Stimulated activated CD8-positive, alpha-beta memory T cell treated with anti-CD3 and anti-CD28 coated beads, Interleukin-12 subunit alpha, Interleukin-12 subunit beta, amount 100 ng/mL, for 4 hours (primary cell): ENCODE results near the gene TOM1L1.

Experiments
- DNase-seq: peaks from one replicate; pipeline ENCODE4 v3.0.0-alpha.2; 2020; ENCODE audit warnings: low read depth

TOM1L1 gene

DNA sequence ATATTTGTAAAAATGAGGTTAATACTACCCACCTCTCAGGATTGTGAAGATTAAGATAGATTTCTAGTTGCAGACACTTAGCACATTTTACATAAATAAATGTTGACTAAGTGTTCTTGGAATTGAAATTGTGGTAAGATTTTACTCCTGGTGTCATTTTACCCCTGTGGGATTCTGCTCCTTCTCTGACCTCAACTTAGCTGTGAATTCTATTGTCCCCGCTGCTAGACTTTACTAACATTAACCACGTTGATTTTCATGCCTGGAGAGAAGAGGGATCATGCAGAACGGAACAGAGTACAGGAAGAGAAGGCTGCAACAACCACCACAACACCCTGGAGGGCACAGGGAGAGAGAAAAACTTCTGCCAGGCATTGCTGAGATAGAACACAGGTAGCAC is 2.1 kb upstream of the TOM1L1 start:
- DNase-seq = no peak

DNA sequence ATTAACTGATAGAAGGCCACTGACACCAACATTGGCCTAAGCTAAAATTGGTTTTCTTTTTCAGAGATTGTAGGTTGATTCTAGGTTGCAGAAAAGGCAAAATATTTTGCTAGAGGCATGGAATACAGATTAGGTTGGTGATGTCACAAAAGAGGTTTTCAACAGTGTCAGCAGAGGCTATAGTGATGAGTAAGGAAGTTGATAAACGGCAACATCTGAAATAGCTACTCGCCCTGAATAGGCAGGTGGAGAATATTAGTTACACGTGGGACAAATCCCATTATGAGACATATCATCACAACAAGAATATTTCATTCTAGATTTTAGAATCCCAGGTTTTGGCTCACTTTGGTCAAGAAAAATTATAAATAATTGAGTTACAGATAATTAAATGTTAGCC is 1.5 kb upstream of the TOM1L1 start:
- DNase-seq = no peak

DNA sequence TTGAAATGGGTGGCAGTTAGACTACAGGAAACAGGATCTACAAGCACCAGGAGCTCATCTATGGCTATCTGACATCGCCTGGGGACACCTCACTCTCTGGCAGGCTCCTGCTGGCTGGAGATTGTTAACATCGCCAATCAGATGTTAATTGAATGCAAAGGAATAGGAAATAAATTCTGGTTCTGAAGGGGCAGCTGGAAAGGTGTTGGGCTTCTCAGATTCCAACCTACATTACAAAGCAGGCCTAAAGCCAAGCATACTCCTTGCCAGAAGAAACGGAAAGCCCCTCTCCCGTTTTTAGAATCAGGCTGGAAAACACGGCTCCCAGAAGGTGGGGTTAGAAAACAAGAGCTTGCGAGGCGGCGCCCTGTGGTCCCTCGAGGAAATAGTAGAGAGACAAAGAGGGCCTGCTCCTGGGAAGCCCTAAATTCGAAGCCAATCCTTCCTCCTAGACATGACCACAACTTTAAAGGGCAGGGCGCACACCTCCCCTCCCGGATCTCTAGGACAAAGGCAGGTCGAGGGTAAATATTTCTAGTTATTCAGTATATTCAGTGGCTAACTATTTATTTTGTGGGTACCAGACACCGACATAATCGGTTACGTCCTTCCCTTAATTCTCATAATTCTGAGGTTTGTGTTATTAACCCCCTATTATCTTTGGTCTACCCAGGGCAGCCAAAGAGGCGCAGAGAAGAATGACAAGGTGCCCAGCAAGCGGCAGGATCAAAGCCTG is 763 bp upstream of the TOM1L1 start:
- no peak for DNase-seq

DNA sequence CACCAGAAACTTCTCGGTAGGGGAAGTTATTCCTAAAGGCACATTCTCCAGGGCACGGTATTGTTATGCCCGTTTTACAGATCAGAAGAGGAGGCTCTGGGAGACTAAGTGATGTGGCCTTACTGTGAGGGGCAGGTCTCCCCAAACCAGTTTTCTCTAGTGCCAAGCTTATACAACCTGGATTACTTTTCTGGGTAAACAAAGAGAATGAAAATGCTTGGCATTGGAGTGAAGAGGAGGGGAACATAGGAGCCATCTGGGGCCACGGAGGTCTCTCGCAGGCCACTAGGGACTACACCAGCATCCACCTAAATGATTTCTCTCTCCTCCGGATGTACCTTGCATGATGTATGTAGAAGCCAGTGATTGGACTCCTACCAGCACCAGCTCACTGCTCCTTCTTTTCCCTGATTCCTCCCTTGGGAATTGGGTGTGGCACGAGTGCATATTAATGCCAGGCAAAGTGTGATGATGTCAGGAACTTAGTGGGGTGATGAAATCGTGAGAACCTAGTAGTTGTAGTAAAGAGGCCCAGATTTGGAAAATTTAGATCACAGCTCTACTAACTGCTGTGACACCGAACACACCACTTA is 674 bp downstream of the TOM1L1 start:
- no peak for DNase-seq

DNA sequence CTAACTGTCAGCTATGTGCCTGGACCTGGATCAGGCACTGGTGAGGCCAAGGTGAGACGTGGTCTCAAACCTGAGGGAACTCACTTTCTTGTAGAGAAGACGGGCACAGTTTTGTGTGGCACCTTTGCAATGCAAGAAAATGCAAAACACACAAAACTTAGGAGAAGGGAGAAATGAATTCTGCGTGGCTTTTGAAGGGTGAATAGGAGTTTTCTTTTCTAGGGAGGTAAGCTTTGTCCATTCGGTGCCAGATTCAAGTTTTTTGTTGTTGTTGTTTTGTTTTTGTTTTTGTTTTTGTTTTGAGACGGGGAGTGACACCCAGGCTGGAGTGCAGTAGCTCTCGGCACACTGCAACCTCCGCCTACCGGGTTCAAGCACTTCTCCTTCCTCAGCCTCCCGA is 1.4 kb downstream of the TOM1L1 start:
- no peak for DNase-seq

DNA sequence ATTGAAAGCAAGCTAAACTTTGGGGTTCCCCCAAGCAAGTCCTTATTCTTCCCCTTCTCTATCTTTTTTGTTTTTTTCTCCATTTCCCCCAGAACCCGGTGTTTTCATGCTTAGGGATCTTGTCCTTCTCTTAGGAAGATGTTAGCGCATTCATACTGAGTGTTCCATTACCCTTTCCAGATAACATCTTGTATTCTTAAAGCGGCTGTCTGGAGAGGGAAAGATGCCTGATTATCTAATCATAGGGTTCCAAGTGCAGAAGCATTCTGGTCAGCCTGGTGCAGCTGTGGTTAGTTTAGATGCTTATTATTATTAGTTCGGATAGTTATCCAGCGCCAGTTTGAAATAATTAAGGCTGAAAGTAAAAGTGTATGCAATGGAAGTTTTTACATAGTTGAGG is 2.0 kb downstream of the TOM1L1 start:
- DNase-seq = no peak

DNA sequence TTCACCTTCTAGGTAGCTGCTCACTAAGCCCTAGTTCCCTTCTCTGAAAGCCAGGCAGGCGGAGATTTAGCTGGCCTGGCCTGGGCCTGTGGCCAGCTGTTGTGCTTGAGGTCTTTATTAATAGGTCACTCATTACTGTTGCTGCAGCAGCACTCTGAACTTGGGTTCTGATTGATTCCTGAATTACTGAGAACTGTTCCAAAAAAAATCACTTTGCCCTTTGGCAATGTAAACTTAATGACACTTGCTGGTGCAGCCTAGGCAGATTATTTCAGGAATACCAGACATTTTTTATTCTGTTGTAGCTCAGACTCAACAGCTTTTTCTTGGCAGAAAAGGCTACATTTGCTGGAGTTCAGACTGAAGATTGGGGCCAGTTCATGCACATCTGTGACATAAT is 2.7 kb downstream of the TOM1L1 start:
- no peak for DNase-seq

DNA sequence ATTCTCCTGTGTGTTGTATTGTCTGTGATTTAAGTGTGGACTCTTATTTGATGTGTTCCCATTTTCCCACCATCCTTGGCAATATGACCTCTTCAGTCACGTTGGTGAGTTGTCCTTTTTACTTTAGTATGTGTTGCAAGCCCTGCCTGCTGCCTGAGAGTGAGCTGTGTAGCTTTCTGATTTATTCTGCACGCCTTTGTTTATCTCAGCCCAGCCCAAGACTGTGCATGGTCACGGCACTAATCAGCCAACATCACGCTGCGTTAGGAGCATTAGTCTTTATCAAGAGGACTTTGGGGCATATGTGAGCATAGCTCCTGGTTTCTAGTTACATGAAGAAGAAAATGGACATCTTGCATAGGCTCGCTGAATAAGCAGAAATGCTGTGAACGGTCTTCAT is 6.0 kb downstream of the TOM1L1 start:
- no peak for DNase-seq

DNA sequence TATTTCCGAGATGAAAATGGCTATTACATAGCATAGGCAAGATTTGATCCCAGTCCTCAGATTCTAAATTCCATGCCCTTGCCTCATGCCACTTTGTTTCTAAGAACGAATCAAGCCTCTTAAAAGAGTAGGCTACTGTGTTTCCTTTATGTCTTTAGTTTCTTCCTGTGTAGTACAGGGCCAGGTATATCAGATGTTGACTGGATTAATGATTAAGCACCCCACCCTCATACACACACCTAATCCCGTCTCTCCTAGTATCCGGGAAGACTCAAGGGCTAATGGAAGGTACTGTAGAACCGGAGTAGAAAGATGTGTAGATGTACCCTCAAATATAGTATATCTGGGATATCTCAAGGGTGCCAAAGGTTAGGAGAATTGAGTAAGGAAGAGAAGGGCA is 6.7 kb downstream of the TOM1L1 start:
- no peak for DNase-seq

DNA sequence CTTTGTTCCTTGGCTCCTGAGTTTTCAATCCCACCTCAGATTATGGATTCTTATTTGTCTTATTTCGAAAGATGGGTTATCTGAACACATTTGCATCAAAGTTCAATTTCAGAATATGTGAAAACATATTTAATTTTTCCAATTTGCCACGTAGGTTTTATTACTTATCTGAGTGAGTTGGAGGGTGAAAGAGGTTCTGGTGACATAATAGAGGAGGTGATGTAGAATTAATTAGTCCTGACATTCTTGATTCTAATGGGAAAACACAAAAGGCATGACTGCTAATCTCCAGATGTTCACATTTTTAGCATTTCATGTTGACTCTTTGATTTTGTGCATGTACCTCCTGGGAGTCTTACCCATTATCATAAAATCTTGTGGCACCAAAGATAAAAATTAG is 9.1 kb downstream of the TOM1L1 start:
- DNase-seq = no peak

DNA sequence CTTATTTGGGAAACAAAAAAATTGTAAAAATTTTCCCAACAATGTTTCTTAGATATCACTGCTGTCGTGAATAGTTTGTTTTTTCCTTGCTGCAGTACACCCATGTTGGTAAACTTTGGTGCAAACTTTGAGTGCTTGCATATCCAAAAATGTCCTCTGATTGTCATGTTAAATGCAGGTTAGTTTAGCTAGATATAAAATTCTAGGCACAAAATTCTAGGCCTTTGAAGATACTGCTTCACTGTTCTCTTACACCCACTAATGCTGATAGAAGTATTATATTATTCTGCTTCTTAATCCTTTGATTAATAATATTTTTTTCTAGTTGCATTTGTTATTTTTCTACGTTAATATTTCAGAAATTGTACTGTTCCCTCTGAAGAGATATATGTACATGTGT is 16.1 kb downstream of the TOM1L1 start:
- DNase-seq = no peak

DNA sequence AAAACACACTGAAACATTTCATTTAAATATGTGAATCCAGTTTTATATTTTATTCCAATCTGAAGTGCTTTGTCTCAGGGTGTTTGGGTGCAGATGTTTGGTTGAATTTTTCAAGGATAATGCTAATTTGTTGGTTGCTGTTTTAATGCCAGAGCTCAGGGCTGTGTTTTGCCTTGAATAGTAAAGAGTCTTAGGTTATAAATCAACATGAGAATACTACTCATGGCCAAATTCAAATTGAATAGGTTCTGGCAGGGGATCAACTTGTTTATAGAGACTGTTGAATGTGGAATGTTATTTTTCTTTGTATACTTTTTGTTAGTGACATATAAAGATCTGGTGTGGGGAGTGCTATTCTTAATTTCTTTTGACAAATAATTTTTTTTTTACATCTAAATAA is 18.8 kb downstream of the TOM1L1 start:
- DNase-seq = no peak

DNA sequence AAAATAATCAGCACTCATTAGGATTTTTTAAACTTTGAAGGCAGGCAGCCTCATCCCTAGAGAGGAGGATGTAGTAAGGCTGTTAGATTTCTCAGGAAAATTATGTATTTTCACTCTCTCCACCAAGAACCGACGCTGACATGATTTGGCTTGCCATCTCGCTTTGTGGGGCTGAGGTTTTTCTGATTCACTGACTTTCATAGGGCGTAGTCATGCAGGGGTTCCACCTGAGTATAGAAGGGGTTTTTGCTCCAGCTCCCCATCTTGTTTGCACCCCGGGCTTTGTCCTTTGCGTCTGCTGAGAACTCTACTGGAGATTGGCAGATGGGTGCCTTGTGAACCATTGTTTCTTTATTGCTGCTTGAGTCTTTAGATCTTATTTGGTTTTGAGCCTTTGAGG is 20.2 kb downstream of the TOM1L1 start:
- DNase-seq = no peak

DNA sequence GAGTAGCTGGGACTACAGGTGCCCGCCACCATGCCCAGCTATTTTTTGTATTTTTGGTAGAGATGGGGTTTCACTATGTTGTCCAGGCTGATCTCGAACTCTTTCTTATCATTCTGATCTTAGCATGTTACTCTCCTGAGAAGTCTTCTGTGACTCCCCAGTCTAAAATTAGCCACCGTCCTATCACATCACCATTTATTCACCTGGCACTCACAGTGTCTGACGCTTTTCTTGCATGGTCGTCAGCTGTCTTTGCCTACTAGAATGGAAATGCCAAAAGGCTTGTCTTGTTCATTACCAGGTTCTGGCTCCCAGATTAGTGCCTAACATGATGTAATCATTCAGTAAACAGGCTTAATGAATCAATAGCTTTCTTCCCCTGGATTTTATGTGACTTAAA is 23.8 kb downstream of the TOM1L1 start:
- DNase-seq = no peak

DNA sequence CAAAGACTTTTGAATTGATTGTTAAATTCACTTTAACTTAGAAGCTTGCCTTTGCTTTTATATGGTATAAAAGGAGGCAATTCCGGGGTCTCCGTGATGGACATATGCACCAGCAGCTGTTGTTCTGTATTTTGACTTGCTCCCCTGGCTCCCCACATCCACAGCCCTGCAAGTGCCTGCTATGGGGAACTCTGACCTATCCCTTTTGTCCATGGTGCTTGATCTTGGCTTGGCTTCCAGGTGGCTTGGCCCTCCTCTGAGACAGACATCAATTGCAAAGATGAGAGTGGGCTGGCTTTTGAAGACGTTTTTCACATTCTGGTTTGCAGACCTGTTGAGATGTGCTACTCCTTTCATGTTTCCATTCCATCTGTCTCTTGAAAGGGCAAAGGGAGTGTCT is 26.9 kb downstream of the TOM1L1 start:
- no peak for DNase-seq

DNA sequence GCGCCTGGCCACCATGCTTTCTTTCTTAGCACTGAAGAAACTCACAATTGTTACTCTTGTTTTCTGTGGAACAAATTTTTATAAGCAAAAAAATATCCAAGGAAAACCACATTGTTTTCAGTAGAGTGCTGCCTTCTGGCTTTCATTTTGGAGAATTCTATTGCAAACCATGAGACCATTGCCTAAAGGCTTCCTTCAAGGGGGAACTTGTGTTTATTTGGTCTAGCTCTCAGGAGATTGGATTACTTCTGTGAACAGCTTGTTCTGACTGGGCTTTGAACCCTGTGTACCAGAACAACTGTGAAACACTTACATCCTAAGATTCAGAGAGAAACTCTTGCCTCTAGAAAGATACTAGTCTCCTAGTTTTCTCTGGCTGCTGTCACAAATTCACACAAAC is 32.1 kb downstream of the TOM1L1 start:
- DNase-seq = no peak

DNA sequence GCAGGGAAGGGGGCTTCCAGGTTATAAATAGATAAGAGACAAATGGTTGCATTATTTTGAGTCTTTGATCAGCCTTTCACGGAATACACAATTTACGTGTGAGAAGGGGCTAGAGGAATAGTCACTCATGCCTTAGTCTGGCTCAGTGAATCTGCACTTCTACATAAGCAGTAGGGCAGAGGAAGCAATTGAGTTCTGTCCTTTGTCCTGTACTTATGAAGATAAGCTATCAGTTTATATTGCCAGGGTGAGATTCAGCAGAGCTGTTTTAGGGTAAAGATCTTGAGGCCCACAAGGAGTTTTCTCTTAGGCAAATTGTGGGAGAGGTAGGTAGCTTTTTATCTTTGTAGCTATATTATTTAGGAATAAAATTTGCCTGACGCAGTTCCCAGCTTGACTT is 33.3 kb downstream of the TOM1L1 start:
- DNase-seq = no peak

DNA sequence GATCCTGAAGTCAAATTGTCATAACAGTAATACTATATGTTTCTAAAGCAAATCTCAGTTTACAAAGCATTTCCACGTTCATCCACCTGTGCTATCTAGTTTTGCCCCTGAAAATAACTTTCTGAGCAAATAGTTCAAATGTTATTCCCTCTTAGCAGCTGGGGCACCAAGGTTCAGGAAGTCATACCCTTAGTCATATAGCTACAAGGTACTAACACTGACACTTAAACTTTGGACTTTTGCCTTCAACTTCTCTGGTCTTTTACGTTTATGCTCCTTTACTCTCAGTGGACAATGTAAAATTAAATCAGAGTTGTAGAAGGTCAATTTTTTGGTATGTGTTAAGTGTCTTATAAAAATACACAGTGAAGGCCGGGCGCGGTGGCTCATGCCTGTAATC is 34.8 kb downstream of the TOM1L1 start:
- DNase-seq = no peak

DNA sequence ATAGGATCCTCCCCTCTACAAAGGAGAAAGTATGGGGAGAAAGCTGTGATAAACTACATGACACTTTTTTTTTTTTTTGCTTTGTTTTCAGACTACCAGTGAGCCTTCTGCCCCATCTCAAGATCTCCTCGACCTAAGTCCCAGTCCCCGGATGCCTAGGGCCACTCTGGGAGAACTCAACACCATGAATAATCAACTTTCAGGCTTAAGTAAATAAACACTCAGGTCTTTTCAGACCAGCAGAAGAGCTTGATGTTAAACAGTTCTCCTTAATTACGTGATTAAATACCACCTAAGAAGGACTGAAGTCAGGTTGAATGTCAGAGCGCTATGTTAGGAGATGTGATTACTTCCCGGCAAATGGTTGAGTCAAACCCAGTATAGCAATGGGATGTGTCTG is 36.4 kb downstream of the TOM1L1 start:
- DNase-seq = no peak

DNA sequence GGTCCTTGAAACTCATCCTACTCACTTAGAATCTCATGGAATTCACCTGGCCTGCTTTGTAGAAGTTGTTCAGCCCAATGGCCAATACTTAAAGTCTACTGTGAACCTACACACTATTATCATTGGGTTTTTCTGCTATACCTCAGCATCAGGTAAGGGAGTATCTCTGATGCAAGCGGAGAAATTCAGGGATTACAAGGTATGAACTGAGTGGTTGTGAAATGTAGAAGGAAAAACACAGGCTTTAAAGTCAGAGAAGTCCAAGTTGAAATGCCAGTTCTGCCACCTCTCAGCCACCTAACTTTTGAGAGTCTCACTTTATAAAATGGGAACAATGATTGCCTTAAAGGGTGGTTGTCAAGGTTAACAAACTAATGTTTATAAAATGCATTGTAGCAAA is 36.8 kb downstream of the TOM1L1 start:
- DNase-seq = no peak

DNA sequence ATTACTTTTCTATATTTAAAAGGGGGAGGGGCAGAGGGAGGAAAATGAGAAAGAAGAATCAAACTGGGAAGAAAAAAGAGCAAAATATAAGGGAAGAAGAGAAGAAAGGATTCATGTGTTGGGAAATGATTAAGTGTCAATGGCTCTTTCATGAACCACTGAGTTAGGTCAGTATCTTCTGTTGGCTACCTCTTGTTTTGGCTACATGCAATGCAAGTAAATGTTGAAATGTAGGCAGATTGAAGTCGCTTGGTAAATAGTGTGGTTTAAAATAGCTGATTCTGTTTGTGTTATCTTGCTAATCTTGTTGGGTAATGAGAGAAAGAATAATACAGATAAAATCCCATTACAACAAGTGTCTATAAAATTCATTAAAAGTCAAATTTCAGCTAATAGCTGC is 40.6 kb downstream of the TOM1L1 start:
- DNase-seq = no peak

DNA sequence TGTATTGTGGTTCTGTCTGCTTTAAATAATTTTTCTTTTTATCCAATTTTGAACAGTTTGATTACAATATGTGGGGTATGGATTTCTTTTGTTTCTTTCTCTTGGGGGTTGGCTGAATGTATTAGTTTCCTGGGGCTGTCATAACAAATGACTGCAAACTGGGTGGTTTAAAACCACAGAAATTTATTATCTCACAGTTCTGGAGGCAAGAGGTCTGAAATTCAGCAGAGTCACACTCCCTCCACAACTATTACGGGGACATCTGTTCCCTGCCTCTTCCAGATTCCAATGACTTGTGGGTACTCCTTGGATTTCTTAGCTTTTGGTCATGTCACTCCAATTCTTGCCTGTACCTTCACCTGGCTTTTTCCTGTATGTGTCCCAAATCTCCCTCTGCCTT is 44.1 kb downstream of the TOM1L1 start:
- DNase-seq = no peak

DNA sequence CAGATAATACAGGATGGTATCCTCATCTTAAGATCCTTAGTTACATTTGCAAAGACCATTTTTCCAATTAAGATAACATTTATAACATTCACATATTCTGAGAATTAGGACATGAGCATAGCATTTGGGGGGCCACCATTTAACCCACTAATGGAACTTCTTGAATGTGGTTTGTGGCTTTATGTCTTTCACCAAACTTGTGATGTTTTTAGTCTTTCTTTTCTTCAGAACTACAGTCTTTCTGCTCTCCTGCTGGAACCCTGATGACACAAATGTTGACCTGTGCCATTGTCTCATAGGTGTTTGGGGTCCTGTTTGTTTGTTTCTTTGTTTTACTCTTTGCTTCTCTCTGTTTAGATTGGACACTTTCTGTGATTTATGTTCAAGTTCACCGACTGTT is 44.6 kb downstream of the TOM1L1 start:
- DNase-seq = no peak

DNA sequence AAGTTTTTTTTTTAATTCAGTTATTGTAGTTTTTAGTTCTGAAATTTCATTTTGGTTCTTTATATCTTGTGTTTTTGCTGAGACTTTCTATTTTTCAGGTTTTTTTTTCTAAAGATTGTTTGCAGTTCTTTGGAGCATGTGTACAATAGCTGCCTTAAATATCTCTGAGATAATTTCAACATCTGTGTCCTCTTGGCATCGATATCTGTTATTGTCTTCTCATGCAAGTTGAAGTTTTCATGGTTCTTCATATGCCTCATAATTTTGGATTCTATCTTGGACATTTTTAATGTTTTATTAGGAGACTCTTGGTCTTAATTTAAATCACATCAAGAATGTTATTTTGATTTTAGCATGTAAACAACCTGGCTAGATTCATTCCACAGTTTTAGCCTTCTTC is 45.0 kb downstream of the TOM1L1 start:
- DNase-seq = no peak
